Breast epithelium (tissue), 3 donors: ENCODE measurements around the gene NUDT7.

Experiments used
- CTCF ChIP-seq, 3 donors: fragments of 450-650 bp; IDR thresholded peaks; one replicate each; pipeline ENCODE4 v1.5.1; 2016 to 2017; ENCODE audit warnings: antibody characterized with exemption in 3 of 3, mild to moderate bottlenecking in 3 of 3, moderate library complexity in 3 of 3
- POLR2AphosphoS5 ChIP-seq, 3 donors: sonication (generic); formaldehyde crosslinking; IDR thresholded peaks; one replicate each; pipeline ENCODE4 v1.6.1; 2017; ENCODE audit warnings: antibody characterized with exemption in 3 of 3

GRCh38 chr16:77686385-77686784 lies 35.9 kb upstream of the NUDT7 start:
- no peak for TF ChIP-seq POLR2AphosphoS5 (IDR thresholded peaks at IDR 0.05)
- no peak for TF ChIP-seq CTCF (IDR thresholded peaks at IDR 0.05)
